HG02943 (cell line): Measurements from ENCODE around the gene KIF6.

Experiments
- ATAC-seq: cut with Tn5 transposase; IDR thresholded peaks from one replicate; pipeline ENCODE4 v1.9.1; 2021; ENCODE audit warnings: mild to moderate bottlenecking, low read depth, moderate library complexity; ENCODE audit not compliant: unreplicated experiment

Gene KIF6

GRCh38 chr6:39466631-39467030 is 258.6 kb downstream of the KIF6 start:
- no peak for ATAC-seq

DNA sequence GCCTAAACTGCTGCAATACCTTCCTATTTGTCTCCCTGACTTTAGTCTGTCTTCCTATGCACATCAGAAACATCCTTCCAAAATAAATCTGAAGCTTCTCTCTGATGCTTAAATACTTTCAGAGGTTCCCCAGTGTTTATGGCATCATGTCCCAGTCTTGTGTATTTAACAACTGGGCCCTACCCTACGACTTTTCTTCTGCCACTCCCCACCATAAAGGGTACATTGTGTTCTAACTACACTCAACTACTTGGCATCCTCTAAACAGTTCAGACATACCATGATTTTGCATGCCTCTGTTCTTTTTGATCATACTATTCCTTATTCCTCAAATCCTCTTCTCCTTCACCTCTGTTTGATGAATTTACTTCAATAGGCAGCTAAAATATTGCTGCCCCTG is 259.7 kb downstream of the KIF6 start:
- ATAC-seq = no peak

- ATAC-seq = no peak
Measured at GRCh38 chr6:39464067-39464466, 261.1 kb downstream of the KIF6 start.

- ATAC-seq = no peak
Measured at GRCh38 chr6:39453956-39454524, 271.2 kb downstream of the KIF6 start.

DNA sequence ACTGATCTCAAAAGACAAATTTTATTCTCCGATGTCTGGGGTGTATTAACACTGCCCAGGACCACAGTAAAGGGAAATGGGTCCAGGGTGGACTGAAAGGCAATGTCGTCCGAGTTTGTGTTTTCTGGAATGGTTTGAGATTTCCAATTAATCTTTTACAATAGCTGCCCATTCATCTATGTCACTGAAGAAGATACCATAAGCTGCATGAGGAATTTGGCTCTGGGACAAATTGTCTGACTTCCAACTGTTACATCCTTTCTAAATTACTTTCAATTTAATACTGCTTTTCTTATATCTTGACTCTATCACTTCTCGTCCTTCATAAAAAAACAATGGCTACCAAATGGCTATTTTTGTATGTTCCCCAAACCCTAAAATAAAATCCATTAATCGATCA is 272.0 kb downstream of the KIF6 start:
- no peak for ATAC-seq

DNA sequence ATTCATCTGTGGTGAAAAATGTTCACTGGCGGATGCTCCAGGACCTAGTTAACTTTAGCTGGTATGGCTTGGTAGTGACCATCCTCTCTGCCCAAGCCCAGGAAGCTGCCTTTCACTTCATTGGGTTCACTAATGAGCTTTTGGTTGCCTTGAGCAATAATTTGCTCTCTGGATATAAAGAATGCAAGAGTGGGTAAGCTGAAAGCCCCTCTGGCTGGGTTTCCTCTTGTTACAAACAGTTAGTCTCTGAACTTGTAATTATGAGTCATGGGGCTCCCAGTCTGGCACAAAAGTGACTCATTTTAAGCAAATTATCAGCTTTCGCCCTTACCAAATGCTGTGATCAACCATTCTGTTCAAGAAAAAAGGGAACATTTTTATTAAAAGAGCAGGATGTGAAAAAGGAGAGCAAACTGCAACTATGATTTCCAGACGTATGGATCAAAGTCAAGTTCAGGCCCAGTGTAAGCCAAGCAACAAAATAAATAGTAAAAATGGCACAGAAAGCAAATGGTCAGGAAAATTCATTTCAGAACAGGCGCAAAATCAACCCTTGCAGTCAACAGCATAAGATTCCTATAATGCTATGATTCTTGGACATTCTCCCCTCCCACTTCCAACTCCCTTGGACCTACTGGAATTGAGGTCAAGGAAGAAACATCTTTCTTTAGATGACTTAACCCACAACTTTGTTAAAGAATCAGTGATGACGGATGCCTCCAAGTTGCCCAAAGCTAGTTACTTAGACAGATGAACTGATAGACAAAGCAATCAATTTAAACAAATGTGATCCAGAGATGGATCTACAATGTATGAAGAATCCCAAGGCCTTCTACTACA is 272.7 kb downstream of the KIF6 start:
- no peak for ATAC-seq

- no peak for ATAC-seq
Measured at GRCh38 chr6:39451831-39452230, 273.4 kb downstream of the KIF6 start.

- no peak for ATAC-seq
Measured at GRCh38 chr6:39449022-39449421, 276.2 kb downstream of the KIF6 start.

GRCh38 chr6:39446909-39447308 is 278.3 kb downstream of the KIF6 start:
- ATAC-seq = no peak

DNA sequence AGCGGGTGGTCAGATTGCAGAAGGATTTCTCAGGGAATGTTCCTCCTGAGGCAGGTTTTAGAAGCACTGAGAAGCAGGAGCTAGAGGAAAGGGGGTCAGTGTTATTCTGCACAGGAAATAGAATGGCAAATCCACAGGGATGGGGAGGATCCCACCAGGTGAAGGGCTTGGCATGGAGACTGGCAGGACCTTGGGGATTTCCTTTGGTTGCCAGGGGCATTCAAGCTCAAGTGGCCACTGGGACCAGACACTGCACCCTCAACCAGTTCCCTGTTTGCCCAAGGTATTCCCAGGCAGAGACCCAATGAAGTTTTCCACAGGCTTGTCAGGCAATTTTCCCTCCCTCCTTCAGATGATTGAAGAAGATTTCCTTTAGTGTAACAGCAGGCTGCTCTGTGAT is 279.5 kb downstream of the KIF6 start:
- no peak for ATAC-seq

- ATAC-seq = no peak
Measured at GRCh38 chr6:39444479-39445019, 280.7 kb downstream of the KIF6 start.

GRCh38 chr6:39441986-39442385 is 283.2 kb downstream of the KIF6 start:
- no peak for ATAC-seq

DNA sequence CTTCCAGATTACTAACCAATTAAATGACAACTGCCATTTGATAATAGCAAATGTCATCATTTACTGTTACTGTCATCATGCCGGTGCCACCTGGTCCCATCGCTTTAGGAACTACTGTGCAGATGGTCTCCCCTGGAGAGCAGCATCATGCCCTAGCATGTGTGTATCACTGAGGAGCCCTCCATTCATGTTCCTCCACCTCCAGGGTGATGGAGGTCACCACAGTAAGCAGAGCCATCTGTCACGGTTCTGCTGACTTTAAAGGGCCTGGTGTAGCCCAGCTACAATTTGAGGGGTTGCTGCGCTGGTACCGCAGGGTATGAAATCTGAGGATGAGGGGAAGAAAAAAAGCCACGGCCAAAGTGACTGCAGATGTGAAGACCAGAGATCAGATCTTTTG is 283.9 kb downstream of the KIF6 start:
- no peak for ATAC-seq

- no peak for ATAC-seq
Measured at GRCh38 chr6:39440039-39440426, 285.2 kb downstream of the KIF6 start.

GRCh38 chr6:39439342-39440038 is 285.7 kb downstream of the KIF6 start:
- ATAC-seq = no peak

GRCh38 chr6:39433630-39434029 is 291.6 kb downstream of the KIF6 start:
- no peak for ATAC-seq

DNA sequence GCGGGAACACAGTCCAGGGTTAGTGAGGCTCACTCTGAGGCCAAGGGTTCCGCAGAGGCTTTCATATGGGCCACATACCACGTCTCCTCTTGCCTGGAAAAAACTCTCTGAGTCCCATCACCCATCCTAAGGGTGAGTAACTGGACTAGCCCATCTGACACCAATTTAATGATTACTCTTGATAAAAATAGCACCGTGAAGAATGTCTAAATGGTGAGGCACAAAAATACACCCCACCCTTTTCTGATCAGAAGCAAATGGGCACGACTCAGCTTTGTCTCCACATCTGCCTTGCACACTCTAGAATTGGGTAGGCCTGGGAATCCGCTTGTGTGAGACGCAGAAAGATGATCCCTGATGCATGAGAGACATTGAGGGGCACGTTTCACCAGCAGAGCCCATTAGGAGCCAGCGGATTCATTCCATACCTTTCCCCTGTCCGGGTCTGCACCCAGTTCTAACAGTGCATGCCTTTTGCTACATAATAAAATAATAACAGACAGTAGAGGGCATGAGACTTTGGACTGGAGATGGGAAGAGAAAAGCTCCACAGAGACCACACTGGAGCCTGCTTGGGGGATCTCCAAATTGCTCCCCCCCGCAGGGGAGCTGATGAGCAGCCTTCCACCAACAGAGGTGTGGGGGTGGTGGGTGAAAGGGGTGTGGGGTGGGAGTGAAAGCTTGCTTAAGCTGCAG is 292.7 kb downstream of the KIF6 start:
- no peak for ATAC-seq

- ATAC-seq = no peak
Measured at GRCh38 chr6:39430871-39431523, 294.2 kb downstream of the KIF6 start.

- no peak for ATAC-seq
Measured at GRCh38 chr6:39430446-39430845, 294.8 kb downstream of the KIF6 start.

DNA sequence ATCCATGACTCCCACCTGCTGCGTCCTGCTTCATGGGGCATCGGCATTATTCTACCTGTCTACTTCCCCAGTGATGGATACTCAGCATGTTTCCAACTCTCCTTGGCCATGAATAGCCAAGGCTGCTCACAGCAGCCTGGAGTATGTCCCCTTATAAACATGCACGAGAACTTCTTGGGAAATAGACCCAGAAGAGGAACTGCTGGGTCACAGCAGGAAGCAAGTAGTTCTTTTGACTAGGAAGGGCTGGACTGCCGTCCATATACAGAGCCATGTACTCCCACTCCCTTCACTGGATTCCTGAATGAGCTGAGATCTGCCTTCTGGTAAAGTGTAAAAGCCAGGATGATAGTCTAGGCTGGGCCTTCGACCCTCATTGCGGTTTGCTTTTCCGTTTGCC is 296.4 kb downstream of the KIF6 start:
- no peak for ATAC-seq
